Measurements from ENCODE around the gene ARHGAP40.

- TF ChIP-seq CTCF (conservative IDR thresholded peaks at IDR 0.05) = no peak
- TF ChIP-seq ZFX (IDR thresholded peaks at IDR 0.05) = no peak
Measured at GRCh38 chr20:38569747-38570525, 31.7 kb upstream of the ARHGAP40 start.
